ENCODE results near the gene ZFYVE28. TPM values are rescaled to one million over a fixed set of nuclear protein-coding genes. Genes with fewer than 3 reads are reported as not detected.

The ZFYVE28 gene
- total RNA-seq, 1 donor, result 10.5 TPM

DNA sequence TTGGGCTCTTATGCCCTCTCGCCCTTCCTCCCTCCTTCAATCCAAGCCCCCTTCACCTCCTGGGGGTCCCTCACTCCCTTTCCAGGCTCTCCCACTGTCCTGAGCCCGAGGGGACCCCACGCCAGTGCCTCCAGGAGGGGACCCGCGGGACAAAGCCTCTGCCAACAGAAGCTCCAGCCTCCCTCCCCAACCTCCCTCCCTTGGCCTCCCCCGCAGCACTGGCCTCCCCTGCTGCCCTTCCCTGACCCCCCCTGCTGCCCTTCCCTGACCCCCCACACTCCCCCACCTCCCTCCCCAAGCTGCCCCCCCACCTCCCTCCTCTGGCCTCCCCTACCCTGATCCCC, 85.5 kb downstream of the ZFYVE28 start:
- Histone ChIP-seq H3K4me3 (ENCODE audit: insufficient read depth, low read length) (no peak overlapping the region), H4K20me1 (ENCODE audit: insufficient read depth, low read length) (no peaks in the 10 kb centered on the region), H3K36me3 (ENCODE audit: insufficient read depth, low read length) (no peaks in the 10 kb centered on the region), H3K4me2 (ENCODE audit: insufficient read depth, low read length) (no peak overlapping the region), H3K27me3 (ENCODE audit: insufficient read depth, low read length) (no peaks in the 10 kb centered on the region), H3K79me2 (ENCODE audit: insufficient read depth, low read length) (no peaks in the 10 kb centered on the region), H3K27ac (ENCODE audit: low read depth, low read length) (no peak overlapping the region), H3K4me1 (ENCODE audit: insufficient read depth, low read length) (peaks cover 14% of the 10 kb centered on the region), H2AFZ (ENCODE audit: low read length) (no peak overlapping the region), H3K9me3 (ENCODE audit: low read depth, low read length) (peaks cover under 1% of the 10 kb centered on the region)
- TF ChIP-seq, protein P1, sequence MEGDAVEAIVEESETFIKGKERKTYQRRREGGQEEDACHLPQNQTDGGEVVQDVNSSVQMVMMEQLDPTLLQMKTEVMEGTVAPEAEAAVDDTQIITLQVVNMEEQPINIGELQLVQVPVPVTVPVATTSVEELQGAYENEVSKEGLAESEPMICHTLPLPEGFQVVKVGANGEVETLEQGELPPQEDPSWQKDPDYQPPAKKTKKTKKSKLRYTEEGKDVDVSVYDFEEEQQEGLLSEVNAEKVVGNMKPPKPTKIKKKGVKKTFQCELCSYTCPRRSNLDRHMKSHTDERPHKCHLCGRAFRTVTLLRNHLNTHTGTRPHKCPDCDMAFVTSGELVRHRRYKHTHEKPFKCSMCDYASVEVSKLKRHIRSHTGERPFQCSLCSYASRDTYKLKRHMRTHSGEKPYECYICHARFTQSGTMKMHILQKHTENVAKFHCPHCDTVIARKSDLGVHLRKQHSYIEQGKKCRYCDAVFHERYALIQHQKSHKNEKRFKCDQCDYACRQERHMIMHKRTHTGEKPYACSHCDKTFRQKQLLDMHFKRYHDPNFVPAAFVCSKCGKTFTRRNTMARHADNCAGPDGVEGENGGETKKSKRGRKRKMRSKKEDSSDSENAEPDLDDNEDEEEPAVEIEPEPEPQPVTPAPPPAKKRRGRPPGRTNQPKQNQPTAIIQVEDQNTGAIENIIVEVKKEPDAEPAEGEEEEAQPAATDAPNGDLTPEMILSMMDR (IDR thresholded peaks at IDR 0.05; ENCODE audit: extremely low read depth, low read depth, low read length), result no peak
- DNase-seq (ENCODE audit: insufficient read length, low spot score, missing footprints), result no peak

DNA sequence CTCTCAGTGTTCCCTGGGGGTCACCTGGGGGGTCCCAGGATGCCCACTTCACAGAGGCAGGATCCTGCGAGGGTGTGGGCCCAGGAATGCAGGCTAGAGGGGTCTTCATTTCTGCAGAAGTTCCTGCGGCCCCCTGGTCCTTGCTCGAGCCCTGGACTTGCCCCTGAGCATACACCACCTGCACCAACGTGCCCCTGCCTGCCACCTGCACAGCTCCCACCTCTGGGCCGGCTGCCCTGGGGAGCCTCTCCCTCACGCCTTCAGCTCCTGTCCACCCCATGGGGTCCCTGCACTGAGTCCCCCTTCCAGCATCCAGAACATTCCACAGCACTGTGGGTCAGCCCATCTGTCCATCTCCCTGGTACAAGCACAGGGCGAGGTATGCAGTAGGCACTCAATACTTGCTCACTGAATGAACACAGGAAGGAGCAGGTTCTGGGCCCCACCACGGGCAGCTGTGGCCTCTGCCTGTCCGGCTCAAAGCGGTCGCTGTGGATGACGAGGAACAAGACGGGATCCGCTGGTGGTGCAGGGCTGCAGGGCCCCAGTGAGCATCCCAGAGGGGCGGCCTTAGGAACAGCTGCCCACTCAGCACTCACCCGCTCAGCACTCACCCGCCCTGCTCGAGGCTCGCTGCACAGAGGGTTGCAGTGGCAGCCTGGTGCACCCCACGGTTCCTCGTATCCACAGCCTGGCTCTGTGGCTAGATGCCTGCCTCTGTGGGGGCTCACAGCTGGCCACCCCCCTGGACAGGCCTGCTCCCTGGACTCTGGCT, 86.1 kb downstream of the ZFYVE28 start:
- TF ChIP-seq, protein P1 (IDR thresholded peaks at IDR 0.05; ENCODE audit: extremely low read depth, low read depth, low read length), result no peak

GRCh38 chr4:2331519-2332200, 86.8 kb downstream of the ZFYVE28 start:
- no peak overlapping the region for H3K4me2 ChIP-seq (ENCODE audit: insufficient read depth, low read length)
- no peak for DNase-seq (ENCODE audit: insufficient read length, low spot score, missing footprints)
- no peak overlapping the region for H3K27ac ChIP-seq (ENCODE audit: low read depth, low read length)
- no peak overlapping the region for H3K4me3 ChIP-seq (ENCODE audit: insufficient read depth, low read length)
- H3K79me2 ChIP-seq (ENCODE audit: insufficient read depth, low read length), result no peaks in the 10 kb centered on the region
- H2AFZ ChIP-seq (ENCODE audit: low read length), result no peak overlapping the region
- peaks cover 2% of the 10 kb centered on the region for H3K9me3 ChIP-seq (ENCODE audit: low read depth, low read length)
- peaks cover 14% of the 10 kb centered on the region for H3K4me1 ChIP-seq (ENCODE audit: insufficient read depth, low read length)
- H3K27me3 ChIP-seq (ENCODE audit: insufficient read depth, low read length), result no peaks in the 10 kb centered on the region
- TF ChIP-seq, protein P1 (IDR thresholded peaks at IDR 0.05; ENCODE audit: extremely low read depth, low read depth, low read length), result no peak
- H3K36me3 ChIP-seq (ENCODE audit: insufficient read depth, low read length), result no peaks in the 10 kb centered on the region
- H4K20me1 ChIP-seq (ENCODE audit: insufficient read depth, low read length), result no peaks in the 10 kb centered on the region

More for the DNA sequence above, 86.1 kb downstream of the ZFYVE28 start:
- H3K36me3 ChIP-seq (ENCODE audit: insufficient read depth, low read length), result no peaks in the 10 kb centered on the region
- H3K9me3 ChIP-seq (ENCODE audit: low read depth, low read length), result peaks cover 2% of the 10 kb centered on the region
- no peak for DNase-seq (ENCODE audit: insufficient read length, low spot score, missing footprints)
- H4K20me1 ChIP-seq (ENCODE audit: insufficient read depth, low read length), result no peaks in the 10 kb centered on the region
- H3K4me2 ChIP-seq (ENCODE audit: insufficient read depth, low read length), result no peak overlapping the region
- H3K27ac ChIP-seq (ENCODE audit: low read depth, low read length), result no peak overlapping the region
- H3K4me3 ChIP-seq (ENCODE audit: insufficient read depth, low read length), result no peak overlapping the region
- peaks cover 14% of the 10 kb centered on the region for H3K4me1 ChIP-seq (ENCODE audit: insufficient read depth, low read length)
- no peaks in the 10 kb centered on the region for H3K79me2 ChIP-seq (ENCODE audit: insufficient read depth, low read length)
- H2AFZ ChIP-seq (ENCODE audit: low read length), result no peak overlapping the region
- H3K27me3 ChIP-seq (ENCODE audit: insufficient read depth, low read length), result no peaks in the 10 kb centered on the region

GRCh38 chr4:2331043-2331420, 87.4 kb downstream of the ZFYVE28 start:
- H3K4me3 ChIP-seq (ENCODE audit: insufficient read depth, low read length), result no peak overlapping the region
- no peak overlapping the region for H3K4me2 ChIP-seq (ENCODE audit: insufficient read depth, low read length)
- no peaks in the 10 kb centered on the region for H4K20me1 ChIP-seq (ENCODE audit: insufficient read depth, low read length)
- TF ChIP-seq, protein P1 (IDR thresholded peaks at IDR 0.05; ENCODE audit: extremely low read depth, low read depth, low read length), result no peak
- H3K4me1 ChIP-seq (ENCODE audit: insufficient read depth, low read length), result peaks cover 14% of the 10 kb centered on the region
- no peaks in the 10 kb centered on the region for H3K27me3 ChIP-seq (ENCODE audit: insufficient read depth, low read length)
- no peak for DNase-seq (ENCODE audit: insufficient read length, low spot score, missing footprints)
- H2AFZ ChIP-seq (ENCODE audit: low read length), result no peak overlapping the region
- H3K36me3 ChIP-seq (ENCODE audit: insufficient read depth, low read length), result no peaks in the 10 kb centered on the region
- no peak overlapping the region for H3K27ac ChIP-seq (ENCODE audit: low read depth, low read length)
- peaks cover 2% of the 10 kb centered on the region for H3K9me3 ChIP-seq (ENCODE audit: low read depth, low read length)
- H3K79me2 ChIP-seq (ENCODE audit: insufficient read depth, low read length), result no peaks in the 10 kb centered on the region

Measured in osteoblast (primary cell).